ENCODE measurements around the gene MARCHF10. TPM values are rescaled to one million over a fixed set of nuclear protein-coding genes. Genes with fewer than 3 reads are reported as not detected.

Gene MARCHF10, protein sequence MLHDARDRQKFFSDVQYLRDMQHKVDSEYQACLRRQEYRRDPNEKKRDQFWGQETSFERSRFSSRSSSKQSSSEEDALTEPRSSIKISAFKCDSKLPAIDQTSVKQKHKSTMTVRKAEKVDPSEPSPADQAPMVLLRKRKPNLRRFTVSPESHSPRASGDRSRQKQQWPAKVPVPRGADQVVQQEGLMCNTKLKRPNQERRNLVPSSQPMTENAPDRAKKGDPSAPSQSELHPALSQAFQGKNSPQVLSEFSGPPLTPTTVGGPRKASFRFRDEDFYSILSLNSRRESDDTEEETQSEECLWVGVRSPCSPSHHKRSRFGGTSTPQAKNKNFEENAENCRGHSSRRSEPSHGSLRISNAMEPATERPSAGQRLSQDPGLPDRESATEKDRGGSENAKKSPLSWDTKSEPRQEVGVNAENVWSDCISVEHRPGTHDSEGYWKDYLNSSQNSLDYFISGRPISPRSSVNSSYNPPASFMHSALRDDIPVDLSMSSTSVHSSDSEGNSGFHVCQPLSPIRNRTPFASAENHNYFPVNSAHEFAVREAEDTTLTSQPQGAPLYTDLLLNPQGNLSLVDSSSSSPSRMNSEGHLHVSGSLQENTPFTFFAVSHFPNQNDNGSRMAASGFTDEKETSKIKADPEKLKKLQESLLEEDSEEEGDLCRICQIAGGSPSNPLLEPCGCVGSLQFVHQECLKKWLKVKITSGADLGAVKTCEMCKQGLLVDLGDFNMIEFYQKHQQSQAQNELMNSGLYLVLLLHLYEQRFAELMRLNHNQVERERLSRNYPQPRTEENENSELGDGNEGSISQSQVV
- total RNA-seq (2016; rRNA removed; fragmentation: Illumina TruSeq; extraction: Trizol) = not detected in 2 replicates
- total RNA-seq (2016; cell fraction: cytosol; rRNA removed; fragmentation: Illumina TruSeq; extraction: Trizol; ENCODE audit: low read depth) = not detected in 2 replicates
- total RNA-seq (2016; cell fraction: insoluble cytoplasmic fraction; rRNA removed; fragmentation: Illumina TruSeq; extraction: Trizol) = not detected in 2 replicates
- total RNA-seq (2016; cell fraction: membrane; rRNA removed; fragmentation: Illumina TruSeq; extraction: Trizol) = not detected in 2 replicates
- total RNA-seq (2016; cell fraction: nucleus; rRNA removed; fragmentation: Illumina TruSeq; extraction: Trizol) = not detected in 2 replicates
- not detected in 2 replicates for polyA plus RNA-seq (2011; rRNA removed)
- polyA plus RNA-seq (2011; cell fraction: cytosol; rRNA removed) = not detected in 2 replicates
- polyA plus RNA-seq (2011; cell fraction: nucleus; rRNA removed) = not detected in 2 replicates
- polyA plus RNA-seq (2012) = not detected in 2 replicates
- polyA plus RNA-seq (2016; cell fraction: cytosol; fragmentation: Illumina TruSeq; extraction: Trizol; ENCODE audit: low read depth) = not detected in 2 replicates
- polyA plus RNA-seq (2016; cell fraction: insoluble cytoplasmic fraction; fragmentation: Illumina TruSeq; extraction: Trizol; ENCODE audit: low read depth) = not detected in 2 replicates
- not detected in 2 replicates for polyA plus RNA-seq (2016; cell fraction: membrane; fragmentation: Illumina TruSeq; extraction: Trizol; ENCODE audit: low read depth)
- not detected in 2 replicates for polyA plus RNA-seq (2016; cell fraction: nucleus; fragmentation: Illumina TruSeq; extraction: Trizol; ENCODE audit: insufficient read depth, low read depth)
- 0.19 TPM in 1 of 2 replicates, not detected in the other for polyA minus RNA-seq (2011; rRNA and poly(A)+ RNA removed; ENCODE audit: low replicate concordance)
- polyA minus RNA-seq (2011; cell fraction: cytosol; rRNA and poly(A)+ RNA removed) = not detected in 2 replicates
- not detected in 2 replicates for polyA minus RNA-seq (2011; cell fraction: nucleus; rRNA and poly(A)+ RNA removed)
- percentile 1 among the genes with signal in this experiment for Bru-seq, nascent RNA
- not detected for BruChase-seq, experiment 1, labeled RNA remaining after a 6-hour chase
- not detected for BruChase-seq, experiment 2, labeled RNA remaining after a 2-hour chase
- long read RNA-seq, experiment 1 = 0 reads
- long read RNA-seq, experiment 2 = 0 reads

DNA sequence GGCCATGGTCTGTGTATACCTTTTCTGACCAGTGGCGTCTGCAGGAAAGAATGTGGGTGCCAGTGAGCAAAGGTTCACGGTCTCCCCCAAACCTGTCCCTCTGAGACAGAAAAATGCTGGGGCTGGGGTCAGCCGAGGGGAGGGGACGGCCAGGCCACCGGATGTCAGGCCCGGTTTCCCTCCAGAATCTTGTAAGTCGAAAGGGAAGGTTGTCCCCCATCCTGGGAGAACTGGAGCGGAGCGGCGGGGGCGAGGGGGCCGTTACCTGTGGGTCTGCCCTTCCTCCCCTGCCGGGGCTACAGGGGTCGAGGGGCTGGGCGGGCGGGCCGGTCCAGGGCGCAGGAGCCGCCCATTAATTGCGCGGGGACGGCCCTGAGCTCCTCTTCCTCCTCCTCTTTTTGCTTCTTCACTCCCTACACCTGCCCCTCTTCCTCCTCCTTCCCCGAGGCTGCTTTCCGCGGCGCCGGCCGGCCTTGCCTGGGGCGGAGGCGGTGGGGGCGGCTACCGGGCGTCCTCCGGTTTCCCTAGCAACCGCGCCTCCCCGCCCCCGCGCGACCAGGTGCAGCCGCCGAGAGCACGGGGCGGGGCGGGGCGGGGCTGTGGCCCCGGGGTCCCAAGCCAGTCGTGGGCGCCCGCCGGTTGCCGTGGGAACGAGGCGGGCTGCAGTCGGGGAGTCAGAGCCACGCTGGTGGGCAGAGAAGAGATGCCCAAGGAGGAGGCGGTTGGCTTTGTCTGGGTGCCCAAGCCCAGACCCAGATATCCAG lies at the start of gene MARCHF10:
Gene MARCHF10, minus strand, starts transcription at position 503 of the 764 bp plus-strand sequence. CDS start 6,579 bp downstream, outside the sequence.
- H4K20me1 ChIP-seq (ENCODE audit: insufficient read depth, low read length) = no peaks in the 10 kb centered on the region
- H3K27me3 ChIP-seq (ENCODE audit: control insufficient read depth in 1 of 2, insufficient read depth in 2 of 2, low read length in 2 of 2) = peaks cover 6 to 56% of the 10 kb centered on the region in 2 experiments
- no TSS peak for BruUV-seq (replicated peaks)
- FAIRE-seq = no peak
- intact Hi-C loops (cut with micrococcal nuclease; ENCODE audit: unreplicated experiment) (no loop called here), in situ Hi-C loops (cut with HindIII; ENCODE audit: extremely low pct_ligation_motif_present, low pct_unique_long_range_greater_than_20kb) (no loop called here)
- ChIA-PET CTCF (ENCODE audit: low intra/inter-chr PET ratio, low total read pairs) (no interaction called here), POLR2A (no interaction called here)
- no peak within 1 kb of the TSS for H3K4me3 ChIP-seq (replicated peaks in 1 of 3; ENCODE audit: insufficient read depth in 1 of 3, low read depth in 2 of 3, low read length in 3 of 3)
- H3K9ac ChIP-seq (ENCODE audit: insufficient read depth, low read depth, low read length) = no peak within 1 kb of the TSS
- H3K4me1 ChIP-seq (ENCODE audit: insufficient read depth, low read length) = no peaks in the 10 kb centered on the region
- ATAC-seq = no peak; the same call in 2 of the 3 replicates
- no peaks in the 10 kb centered on the region for H3K36me3 ChIP-seq (replicated peaks in 1 of 2; ENCODE audit: control insufficient read depth in 1 of 2, insufficient read depth in 2 of 2, low read length in 2 of 2)
- H3K9me3 ChIP-seq (ENCODE audit: low read length) = no peaks in the 10 kb centered on the region
- no peak for DNase-seq (ENCODE audit: low spot score)
- 10% methylated on average over 47 of the region's 57 CpGs for WGBS (ENCODE audit: low lambda C conversion rate)
- H3K79me2 ChIP-seq (ENCODE audit: insufficient read depth, low read length) = no peaks in the 10 kb centered on the region
- no peak within 1 kb of the TSS for H3K27ac ChIP-seq (ENCODE audit: extremely low read length, insufficient read depth, low read length)
- H2AFZ ChIP-seq (ENCODE audit: low read length) = no peak within 1 kb of the TSS
- no peak within 1 kb of the TSS for H3K4me2 ChIP-seq (ENCODE audit: low read depth, low read length)
- TF ChIP-seq, protein P1, sequence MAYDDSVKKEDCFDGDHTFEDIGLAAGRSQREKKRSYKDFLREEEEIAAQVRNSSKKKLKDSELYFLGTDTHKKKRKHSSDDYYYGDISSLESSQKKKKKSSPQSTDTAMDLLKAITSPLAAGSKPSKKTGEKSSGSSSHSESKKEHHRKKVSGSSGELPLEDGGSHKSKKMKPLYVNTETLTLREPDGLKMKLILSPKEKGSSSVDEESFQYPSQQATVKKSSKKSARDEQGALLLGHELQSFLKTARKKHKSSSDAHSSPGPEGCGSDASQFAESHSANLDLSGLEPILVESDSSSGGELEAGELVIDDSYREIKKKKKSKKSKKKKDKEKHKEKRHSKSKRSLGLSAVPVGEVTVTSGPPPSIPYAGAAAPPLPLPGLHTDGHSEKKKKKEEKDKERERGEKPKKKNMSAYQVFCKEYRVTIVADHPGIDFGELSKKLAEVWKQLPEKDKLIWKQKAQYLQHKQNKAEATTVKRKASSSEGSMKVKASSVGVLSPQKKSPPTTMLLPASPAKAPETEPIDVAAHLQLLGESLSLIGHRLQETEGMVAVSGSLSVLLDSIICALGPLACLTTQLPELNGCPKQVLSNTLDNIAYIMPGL (CRISPR knock-in tag; IDR thresholded peaks at IDR 0.05; ENCODE audit: borderline replicate concordance in 1 of 2, low read depth in 1 of 2) = no peak
- TF ChIP-seq, protein P2, sequence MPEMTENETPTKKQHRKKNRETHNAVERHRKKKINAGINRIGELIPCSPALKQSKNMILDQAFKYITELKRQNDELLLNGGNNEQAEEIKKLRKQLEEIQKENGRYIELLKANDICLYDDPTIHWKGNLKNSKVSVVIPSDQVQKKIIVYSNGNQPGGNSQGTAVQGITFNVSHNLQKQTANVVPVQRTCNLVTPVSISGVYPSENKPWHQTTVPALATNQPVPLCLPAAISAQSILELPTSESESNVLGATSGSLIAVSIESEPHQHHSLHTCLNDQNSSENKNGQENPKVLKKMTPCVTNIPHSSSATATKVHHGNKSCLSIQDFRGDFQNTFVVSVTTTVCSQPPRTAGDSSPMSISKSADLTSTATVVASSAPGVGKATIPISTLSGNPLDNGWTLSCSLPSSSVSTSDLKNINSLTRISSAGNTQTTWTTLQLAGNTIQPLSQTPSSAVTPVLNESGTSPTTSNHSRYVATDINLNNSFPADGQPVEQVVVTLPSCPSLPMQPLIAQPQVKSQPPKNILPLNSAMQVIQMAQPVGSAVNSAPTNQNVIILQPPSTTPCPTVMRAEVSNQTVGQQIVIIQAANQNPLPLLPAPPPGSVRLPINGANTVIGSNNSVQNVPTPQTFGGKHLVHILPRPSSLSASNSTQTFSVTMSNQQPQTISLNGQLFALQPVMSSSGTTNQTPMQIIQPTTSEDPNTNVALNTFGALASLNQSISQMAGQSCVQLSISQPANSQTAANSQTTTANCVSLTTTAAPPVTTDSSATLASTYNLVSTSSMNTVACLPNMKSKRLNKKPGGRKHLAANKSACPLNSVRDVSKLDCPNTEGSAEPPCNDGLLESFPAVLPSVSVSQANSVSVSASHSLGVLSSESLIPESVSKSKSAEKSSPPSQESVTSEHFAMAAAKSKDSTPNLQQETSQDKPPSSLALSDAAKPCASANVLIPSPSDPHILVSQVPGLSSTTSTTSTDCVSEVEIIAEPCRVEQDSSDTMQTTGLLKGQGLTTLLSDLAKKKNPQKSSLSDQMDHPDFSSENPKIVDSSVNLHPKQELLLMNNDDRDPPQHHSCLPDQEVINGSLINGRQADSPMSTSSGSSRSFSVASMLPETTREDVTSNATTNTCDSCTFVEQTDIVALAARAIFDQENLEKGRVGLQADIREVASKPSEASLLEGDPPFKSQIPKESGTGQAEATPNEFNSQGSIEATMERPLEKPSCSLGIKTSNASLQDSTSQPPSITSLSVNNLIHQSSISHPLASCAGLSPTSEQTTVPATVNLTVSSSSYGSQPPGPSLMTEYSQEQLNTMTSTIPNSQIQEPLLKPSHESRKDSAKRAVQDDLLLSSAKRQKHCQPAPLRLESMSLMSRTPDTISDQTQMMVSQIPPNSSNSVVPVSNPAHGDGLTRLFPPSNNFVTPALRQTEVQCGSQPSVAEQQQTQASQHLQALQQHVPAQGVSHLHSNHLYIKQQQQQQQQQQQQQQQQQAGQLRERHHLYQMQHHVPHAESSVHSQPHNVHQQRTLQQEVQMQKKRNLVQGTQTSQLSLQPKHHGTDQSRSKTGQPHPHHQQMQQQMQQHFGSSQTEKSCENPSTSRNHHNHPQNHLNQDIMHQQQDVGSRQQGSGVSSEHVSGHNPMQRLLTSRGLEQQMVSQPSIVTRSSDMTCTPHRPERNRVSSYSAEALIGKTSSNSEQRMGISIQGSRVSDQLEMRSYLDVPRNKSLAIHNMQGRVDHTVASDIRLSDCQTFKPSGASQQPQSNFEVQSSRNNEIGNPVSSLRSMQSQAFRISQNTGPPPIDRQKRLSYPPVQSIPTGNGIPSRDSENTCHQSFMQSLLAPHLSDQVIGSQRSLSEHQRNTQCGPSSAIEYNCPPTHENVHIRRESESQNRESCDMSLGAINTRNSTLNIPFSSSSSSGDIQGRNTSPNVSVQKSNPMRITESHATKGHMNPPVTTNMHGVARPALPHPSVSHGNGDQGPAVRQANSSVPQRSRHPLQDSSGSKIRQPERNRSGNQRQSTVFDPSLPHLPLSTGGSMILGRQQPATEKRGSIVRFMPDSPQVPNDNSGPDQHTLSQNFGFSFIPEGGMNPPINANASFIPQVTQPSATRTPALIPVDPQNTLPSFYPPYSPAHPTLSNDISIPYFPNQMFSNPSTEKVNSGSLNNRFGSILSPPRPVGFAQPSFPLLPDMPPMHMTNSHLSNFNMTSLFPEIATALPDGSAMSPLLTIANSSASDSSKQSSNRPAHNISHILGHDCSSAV (CRISPR knock-in tag; IDR thresholded peaks at IDR 0.05; ENCODE audit: borderline replicate concordance) = no peak
- TF ChIP-seq TRIM24 (CRISPR knock-in tag; IDR thresholded peaks at IDR 0.05) = no peak
- TF ChIP-seq ZNF317 (CRISPR knock-in tag; IDR thresholded peaks at IDR 0.05) = no peak
